Measurements from ENCODE around the gene PVALB.

The PVALB gene

DNA sequence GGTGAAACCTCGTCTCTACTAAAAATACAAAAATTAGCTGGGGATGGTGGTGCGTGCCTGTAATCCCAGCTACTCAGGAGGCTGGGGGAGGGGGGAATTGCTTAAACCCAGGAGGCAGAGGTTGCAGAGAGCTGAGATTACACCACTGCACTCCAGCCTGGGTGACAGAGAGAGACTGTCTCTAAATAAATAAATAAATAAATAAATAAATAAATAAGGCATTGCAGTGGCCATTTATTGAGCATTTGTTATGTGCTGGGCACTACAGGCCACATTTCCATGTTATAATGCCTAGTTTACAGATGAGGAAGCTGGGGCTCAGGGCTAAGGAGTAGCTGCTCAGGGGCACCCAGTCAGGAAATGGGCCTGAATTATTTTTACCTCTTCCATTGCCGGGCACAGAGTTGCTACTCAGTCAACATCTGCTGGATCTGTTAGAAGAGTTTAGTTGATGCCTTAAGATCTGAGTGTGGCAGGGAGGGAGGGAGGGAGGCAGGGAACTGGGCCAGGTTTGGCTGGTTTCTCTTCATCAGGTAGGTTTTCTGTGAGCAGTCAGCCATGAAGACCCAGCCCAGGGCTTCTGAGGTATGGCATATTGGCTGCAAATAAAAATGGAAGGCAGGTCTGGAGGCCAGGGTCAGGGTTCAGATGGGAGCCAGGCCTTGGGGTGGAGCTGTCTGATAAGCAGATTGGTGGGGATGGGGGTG, 5.6 kb downstream of the PVALB start:
- DNase-seq = no peak

DNA sequence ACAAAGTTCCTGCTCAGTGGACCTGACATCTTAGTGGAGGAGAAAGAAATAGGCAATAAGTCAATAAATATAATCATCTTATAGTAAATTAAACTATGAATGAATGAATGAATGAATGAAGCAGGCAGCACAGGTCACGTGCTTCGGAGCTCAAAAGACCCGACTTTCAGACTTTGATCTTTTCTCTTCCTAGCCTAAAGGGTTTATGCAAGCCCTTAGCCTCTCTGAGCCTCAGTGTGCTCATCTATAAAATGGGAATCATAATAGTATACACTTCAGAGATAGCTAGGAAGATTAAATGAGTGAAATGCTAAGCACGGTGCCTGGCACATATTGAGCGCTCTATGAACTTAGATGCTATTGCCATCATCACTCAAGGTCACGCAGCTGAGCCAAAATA, 7.5 kb downstream of the PVALB start:
- DNase-seq = no peak

- no peak for DNase-seq
Observed at GRCh38 chr22:36808721-36809344, 8.0 kb downstream of the PVALB start.

DNA sequence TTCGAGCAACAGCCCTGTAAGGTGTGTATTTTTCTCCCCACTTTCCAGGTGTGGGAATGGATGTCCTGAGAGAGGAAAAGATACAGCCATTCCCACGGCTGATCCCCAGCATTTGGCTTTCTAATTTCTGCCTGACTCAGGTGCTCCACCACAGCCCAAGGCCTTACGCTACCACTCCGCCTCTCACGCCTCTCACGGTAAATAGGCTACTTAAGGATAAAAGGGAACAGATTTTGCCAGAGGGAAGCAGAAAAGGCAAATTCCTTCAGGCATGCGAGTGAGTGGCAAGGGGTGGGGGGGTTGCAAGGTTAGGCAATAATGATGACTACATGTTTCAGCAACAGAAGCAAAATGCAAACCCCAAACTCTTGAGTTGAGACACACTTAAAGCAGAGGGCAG, 9.2 kb downstream of the PVALB start:
- DNase-seq = no peak

DNA sequence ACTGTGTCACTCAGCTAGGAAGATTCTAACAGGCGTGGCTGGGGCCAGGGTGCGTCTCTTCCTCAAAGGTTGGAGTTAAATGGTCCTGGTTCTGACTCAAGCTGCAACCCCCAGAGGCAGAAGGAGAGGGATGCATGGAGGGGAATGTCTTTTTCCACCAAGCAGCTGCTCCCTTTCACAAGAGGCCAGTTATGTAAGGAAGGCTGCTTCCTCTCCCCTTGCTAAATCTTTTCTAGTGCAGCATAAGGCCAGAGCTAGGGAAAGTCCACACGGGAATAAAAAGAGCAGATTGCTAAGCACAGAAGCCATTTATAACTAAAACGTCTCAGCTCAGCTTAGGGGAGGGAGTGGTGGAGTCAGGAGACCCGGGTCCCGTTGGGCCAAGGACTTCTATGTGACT, 10.0 kb downstream of the PVALB start:
- DNase-seq = no peak

- DNase-seq = no peak
Observed at GRCh38 chr22:36803358-36803757, 13.5 kb downstream of the PVALB start.

- DNase-seq = no peak
Observed at GRCh38 chr22:36798674-36799066, 18.2 kb downstream of the PVALB start.

DNA sequence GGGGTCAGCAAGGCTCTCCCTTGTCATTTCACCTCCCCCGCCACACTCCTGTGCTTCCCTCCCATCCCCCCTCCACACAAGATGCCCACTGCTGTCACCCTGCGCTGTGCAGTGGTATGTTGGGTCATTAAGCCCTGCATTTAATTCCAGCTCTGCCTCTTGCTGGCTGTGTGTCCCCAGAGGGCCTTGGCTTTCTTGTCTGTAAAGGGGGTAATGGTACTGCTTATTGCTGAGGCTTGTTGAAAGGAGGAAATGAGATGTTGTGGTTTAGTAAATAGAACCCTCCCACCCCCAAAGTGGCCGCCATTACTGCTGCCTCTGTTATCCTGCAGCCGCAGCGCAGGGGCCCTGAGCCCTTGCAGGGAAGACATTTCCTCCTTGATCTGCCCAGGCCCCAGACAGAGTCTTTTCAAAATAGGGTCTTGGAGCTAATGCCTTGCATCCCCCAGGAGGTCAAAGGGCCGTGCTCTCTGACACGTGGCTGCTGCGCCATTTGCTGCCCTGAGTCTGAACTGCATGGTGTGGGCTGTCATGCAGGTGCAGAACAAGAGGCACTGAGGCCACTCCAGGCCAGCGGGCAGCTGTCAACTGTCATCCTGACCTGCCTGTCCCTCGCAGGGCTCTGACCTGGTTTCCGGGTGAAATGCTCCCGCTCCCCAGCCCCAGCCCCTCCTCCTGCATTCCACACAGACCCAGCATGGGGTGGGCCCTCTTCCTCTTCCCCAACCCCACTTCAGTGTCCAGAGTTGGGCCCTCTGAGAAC, 18.7 kb downstream of the PVALB start:
- no peak for DNase-seq

GRCh38 chr22:36797374-36797773, 19.5 kb downstream of the PVALB start:
- DNase-seq = no peak

GRCh38 chr22:36796552-36797175, 20.2 kb downstream of the PVALB start:
- DNase-seq = no peak

DNA sequence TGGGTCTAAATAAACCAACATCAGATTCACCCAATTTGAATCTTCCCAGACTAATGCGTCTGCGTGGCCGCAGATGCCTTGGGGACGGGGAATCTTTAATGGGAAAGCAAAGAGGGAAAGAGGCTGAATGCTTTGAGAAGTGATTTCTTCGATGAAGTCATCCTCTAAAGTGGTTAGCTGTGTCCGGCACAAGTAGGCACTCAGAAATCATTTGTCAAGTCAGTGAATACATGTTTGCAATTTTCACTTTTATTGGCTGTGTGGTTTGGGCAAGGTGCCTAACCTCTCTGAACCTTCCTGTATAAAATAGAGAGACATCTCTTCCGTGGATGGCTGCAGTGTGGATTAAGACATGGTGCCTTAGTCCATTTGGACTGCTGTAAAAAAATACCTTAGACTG, 21.2 kb downstream of the PVALB start:
- no peak for DNase-seq

GRCh38 chr22:36790648-36791047, 26.2 kb downstream of the PVALB start:
- no peak for DNase-seq

- no peak for DNase-seq
Observed at GRCh38 chr22:36787204-36787988, 29.4 kb downstream of the PVALB start.

GRCh38 chr22:36783743-36784142, 33.1 kb downstream of the PVALB start:
- no peak for DNase-seq

- peak; percentile 80 for DNase-seq
Observed at GRCh38 chr22:36781656-36782627, 34.9 kb downstream of the PVALB start.

- DNase-seq = no peak
Observed at GRCh38 chr22:36778020-36778419, 38.8 kb downstream of the PVALB start.

- no peak for DNase-seq
Observed at GRCh38 chr22:36776722-36777121, 40.1 kb downstream of the PVALB start.

- peak; percentile 100 for DNase-seq
Observed at GRCh38 chr22:36775964-36776669, 40.7 kb downstream of the PVALB start, which contains the start of gene IFT27. TSS of gene IFT27 (minus strand) at chr22:36776119. CDS start at chr22:36775707, 412 bp downstream.

GRCh38 chr22:36775586-36775963, 41.3 kb downstream of the PVALB start:
- peak; percentile 5 for DNase-seq

GRCh38 chr22:36773935-36774334, 42.9 kb downstream of the PVALB start:
- peak; percentile 47 for DNase-seq
